ENCODE measurements around the gene VARS1. TPM values are rescaled to one million over a fixed set of nuclear protein-coding genes. Genes with fewer than 3 reads are reported as not detected.
"Not testable (repeated sequence)": the region's sequence is repeated elsewhere in the genome, so short reads cannot be mapped to it uniquely, and the experiment has no call there.

VARS1 gene
- total and polyA plus RNA-seq, 2 experiments from 2014 or later: 49.7 to 51.5 TPM

DNA sequence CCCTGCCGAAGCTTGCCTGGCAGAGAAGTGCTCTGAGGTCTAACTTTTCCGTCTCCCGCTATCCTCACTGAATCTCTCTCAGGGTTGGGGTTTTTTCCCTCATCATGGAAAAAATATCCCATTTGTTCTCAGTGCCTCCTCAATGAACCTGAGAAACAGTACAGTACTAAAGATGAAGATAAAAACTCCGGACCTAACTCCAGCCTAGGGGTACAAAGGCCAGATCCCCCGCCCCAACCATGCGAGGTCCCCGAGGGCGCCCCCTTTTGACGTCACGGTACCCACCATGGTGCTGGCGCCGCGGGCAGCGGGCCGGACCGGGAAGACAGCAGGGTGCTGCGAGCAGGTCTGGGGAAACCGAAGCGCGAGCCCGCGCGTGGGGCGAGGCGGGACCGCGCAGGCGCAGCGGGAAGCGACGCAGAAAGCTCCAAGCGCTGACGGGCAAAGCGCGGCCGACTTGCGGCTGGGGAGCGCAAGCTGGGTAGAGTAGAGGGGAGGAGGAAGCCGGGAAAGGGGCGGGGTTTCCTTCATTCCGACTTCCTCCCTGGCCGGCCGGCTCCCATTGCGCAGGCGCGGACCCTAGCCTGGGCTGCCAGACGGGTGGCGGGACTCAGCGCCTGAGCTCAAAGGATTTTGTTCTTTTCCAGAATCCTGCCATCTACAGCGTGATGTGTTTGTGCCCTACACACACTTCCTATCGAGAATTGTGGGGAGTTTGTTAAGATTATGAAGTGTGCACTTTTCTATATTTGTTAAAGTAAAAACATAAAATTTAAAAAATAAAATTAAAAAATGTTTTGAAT lies 11.1 kb upstream of the VARS1 start, which contains the start of gene LSM2:
LSM2 (minus strand) TSS at position 497 of the 803 bp plus-strand sequence; CDS start at position 288, 209 bp downstream.
- no peaks in the 10 kb centered on the region for H3K27me3 ChIP-seq
- peak within 1 kb of the TSS; percentile 92 for H3K4me3 ChIP-seq
- peak; percentile 98 to 99 for DNase-seq (ENCODE audit: low read depth in 1 of 2, low spot score in 1 of 2)
- no peaks in the 10 kb centered on the region for H3K36me3 ChIP-seq
- peak within 1 kb of the TSS; percentile 92 for H3K27ac ChIP-seq
- H3K4me1 ChIP-seq (ENCODE audit: low read depth): peaks cover 9% of the 10 kb centered on the region
- TF ChIP-seq, protein P1, sequence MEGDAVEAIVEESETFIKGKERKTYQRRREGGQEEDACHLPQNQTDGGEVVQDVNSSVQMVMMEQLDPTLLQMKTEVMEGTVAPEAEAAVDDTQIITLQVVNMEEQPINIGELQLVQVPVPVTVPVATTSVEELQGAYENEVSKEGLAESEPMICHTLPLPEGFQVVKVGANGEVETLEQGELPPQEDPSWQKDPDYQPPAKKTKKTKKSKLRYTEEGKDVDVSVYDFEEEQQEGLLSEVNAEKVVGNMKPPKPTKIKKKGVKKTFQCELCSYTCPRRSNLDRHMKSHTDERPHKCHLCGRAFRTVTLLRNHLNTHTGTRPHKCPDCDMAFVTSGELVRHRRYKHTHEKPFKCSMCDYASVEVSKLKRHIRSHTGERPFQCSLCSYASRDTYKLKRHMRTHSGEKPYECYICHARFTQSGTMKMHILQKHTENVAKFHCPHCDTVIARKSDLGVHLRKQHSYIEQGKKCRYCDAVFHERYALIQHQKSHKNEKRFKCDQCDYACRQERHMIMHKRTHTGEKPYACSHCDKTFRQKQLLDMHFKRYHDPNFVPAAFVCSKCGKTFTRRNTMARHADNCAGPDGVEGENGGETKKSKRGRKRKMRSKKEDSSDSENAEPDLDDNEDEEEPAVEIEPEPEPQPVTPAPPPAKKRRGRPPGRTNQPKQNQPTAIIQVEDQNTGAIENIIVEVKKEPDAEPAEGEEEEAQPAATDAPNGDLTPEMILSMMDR (IDR thresholded peaks at IDR 0.05; ENCODE audit: low read depth, low read length): peak; percentile 10
- H3K9me3 ChIP-seq (ENCODE audit: low read depth): no peaks in the 10 kb centered on the region

DNA sequence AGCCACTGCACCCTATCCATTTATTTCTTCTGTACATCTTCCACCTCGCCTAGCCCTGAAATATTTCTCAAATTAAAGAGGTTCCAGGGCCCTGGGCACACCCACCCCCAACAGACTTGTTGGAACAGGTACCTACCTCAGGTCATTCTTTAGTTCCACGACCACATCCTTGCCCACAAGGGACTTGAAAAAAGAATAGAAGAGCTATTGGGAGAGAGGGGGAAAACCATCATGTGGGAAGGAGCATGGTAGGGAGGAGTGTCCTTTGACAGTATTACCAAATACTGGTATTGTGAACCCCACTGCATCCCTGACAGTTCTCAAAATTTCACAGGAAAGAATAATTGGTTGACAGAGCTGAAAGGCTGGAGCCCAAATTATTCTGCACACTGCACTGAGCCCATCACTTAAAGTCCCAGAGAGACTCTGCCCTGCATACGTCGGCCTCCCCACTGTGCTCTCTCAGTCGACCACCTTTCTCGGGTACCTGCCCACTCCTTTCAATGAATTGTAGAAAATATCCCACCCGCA lies 10.5 kb upstream of the VARS1 start:
- peak overlapping the region; percentile 92 for H3K27ac ChIP-seq
- H3K27me3 ChIP-seq: no peaks in the 10 kb centered on the region
- TF ChIP-seq, protein P1 (IDR thresholded peaks at IDR 0.05; ENCODE audit: low read depth, low read length): no peak

DNA sequence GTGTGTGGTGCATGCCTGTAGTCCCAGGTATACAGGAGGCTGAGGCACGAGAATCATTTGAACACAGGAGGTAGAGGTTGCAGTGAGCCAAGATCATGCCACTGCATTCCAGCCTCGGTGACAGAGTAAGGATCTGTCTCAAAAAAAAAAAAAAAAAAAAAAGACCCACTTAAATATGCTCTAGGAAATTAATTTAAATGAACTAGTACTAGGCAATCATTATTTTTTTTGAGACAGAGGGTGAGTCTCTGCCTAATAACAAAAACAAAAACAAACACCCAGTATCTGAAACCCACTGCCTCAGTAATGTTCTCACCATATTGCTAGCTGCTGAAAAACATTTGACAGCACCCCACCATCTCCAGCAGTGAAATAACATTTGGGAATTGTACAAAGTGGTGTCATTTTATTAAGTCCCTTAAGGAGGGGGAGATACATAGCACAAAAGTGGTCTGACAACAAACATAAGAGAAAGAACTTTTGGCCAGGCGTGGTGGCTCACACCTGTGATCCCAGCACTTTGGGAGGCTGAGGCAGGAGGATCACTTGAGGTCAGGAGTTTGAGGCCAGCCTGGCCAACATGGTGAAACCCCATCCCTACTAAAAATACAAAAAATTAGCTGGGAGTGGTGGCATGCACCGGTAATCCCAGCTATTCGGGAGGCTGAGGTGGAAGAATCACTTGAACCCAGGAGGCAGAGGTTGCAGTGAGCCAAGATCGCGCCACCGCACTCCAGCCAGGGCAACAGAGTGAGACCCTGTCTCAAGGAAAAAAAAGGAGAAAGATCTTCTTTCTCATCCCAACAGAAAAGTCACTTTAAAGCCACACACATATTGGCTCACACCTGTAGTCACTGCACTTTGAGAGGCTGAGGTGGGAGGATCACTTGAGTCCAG lies 5.7 kb upstream of the VARS1 start:
- not testable (repeated sequence) for H3K9me3 ChIP-seq (ENCODE audit: low read depth); H3K4me3 ChIP-seq; H3K27me3 ChIP-seq; H3K4me1 ChIP-seq (ENCODE audit: low read depth); H3K27ac ChIP-seq; H3K36me3 ChIP-seq; DNase-seq (ENCODE audit: low read depth in 1 of 2, low spot score in 1 of 2)

More for the DNA sequence above, 10.5 kb upstream of the VARS1 start:
- peaks cover 9% of the 10 kb centered on the region for H3K4me1 ChIP-seq (ENCODE audit: low read depth)
- no peak for DNase-seq (ENCODE audit: low read depth in 1 of 2, low spot score in 1 of 2)
- H3K4me3 ChIP-seq: peak overlapping the region; percentile 92
- no peaks in the 10 kb centered on the region for H3K36me3 ChIP-seq
- no peaks in the 10 kb centered on the region for H3K9me3 ChIP-seq (ENCODE audit: low read depth)

DNA sequence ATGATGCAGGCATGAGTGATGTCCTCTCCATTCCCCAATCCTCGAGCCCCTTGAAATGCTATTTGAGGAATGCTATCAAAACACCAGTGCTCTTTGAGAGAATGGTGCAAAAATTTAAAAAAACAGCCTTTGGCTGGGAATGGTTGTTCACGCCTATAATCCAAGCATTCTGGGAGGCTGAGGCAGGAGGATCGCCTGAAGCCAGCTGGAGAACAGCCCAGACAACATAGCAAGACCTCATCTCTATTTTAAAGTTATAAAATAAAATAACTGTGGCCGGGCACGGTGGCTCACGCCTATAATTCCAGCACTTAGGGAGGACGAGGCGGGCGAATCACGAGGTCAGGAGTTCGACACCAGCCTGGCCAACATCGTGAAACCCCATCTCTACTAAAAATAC lies 4.2 kb upstream of the VARS1 start:
- no peak overlapping the region for H3K27ac ChIP-seq
- H3K27me3 ChIP-seq: no peaks in the 10 kb centered on the region
- no peaks in the 10 kb centered on the region for H3K36me3 ChIP-seq
- TF ChIP-seq, protein P1 (IDR thresholded peaks at IDR 0.05; ENCODE audit: low read depth, low read length): no peak
- no peak overlapping the region for H3K4me3 ChIP-seq
- H3K4me1 ChIP-seq (ENCODE audit: low read depth): peaks cover 3% of the 10 kb centered on the region
- no peak for DNase-seq (ENCODE audit: low read depth in 1 of 2, low spot score in 1 of 2)
- no peaks in the 10 kb centered on the region for H3K9me3 ChIP-seq (ENCODE audit: low read depth)

DNA sequence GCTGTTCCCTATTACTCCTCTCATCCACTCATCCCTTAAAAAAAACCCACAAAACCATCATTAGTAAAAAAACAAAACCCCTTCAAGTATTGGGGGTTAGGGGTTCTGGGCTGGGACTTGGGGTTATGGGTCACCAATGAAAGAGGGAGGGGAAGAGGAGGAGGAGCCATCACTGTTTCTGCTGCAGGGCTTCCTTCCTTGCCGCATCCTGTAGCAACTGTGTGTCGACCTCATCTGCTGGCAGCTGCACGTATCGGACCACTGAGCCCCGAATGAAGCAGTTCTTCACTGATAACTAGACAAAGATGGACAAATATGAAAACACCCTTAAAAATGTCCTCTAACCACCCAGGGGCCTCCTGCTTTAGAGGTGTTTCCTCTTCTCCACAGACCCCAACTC lies 2.0 kb upstream of the VARS1 start:
- no peak for DNase-seq (ENCODE audit: low read depth in 1 of 2, low spot score in 1 of 2)
- Histone ChIP-seq H3K27me3 (no peaks in the 10 kb centered on the region), H3K4me1 (ENCODE audit: low read depth) (peaks cover 7% of the 10 kb centered on the region), H3K4me3 (no peak overlapping the region), H3K27ac (peak overlapping the region; percentile 28), H3K36me3 (no peaks in the 10 kb centered on the region), H3K9me3 (ENCODE audit: low read depth) (no peaks in the 10 kb centered on the region)
- TF ChIP-seq, protein P1 (IDR thresholded peaks at IDR 0.05; ENCODE audit: low read depth, low read length): no peak
